CD14-positive monocyte (primary cell): ENCODE measurements around the gene UROC1. TPM values are rescaled to one million over a fixed set of nuclear protein-coding genes. Genes with fewer than 3 reads are reported as not detected.

ENCODE experiments used
- DNase-seq, 3 donors: peaks; one replicate each; pipeline ENCODE4 v3.0.0-alpha.2; 2011 to 2022
- H2AFZ ChIP-seq: 2 replicates; pipeline ENCODE4 v1.6.0; 2012; ENCODE audit warnings: mild to moderate bottlenecking, low read depth, low read length, inconsistent platforms; ENCODE audit not compliant: insufficient read depth, poor library complexity, severe bottlenecking
- H3K27ac ChIP-seq, 2 donors: 1 replicate in 1 of 2; 2 replicates in 1 of 2; pipeline ENCODE4 v1.5.1; 2012 to 2013; ENCODE audit warnings: low read length in 2 of 2, control low read depth in 1 of 2, inconsistent platforms in 1 of 2, low read depth in 1 of 2, mild to moderate bottlenecking in 1 of 2
- H3K27me3 ChIP-seq, 2 donors: one replicate each; pipeline versions ENCODE4 v1.6.0 to v1.6.1; 2011 to 2013; ENCODE audit warnings: low read length in 2 of 2; ENCODE audit not compliant: control insufficient read depth in 2 of 2, insufficient read depth in 2 of 2
- H3K36me3 ChIP-seq, 2 donors: replicated peaks in 1 of 2; 1 replicate in 1 of 2; 2 replicates in 1 of 2; pipeline versions ENCODE4 v1.5.1 to v1.6.1; 2012 to 2013; ENCODE audit warnings: low read length in 2 of 2, control low read depth in 1 of 2, inconsistent platforms in 1 of 2, mild to moderate bottlenecking in 1 of 2; ENCODE audit not compliant: insufficient read depth in 2 of 2, control insufficient read depth in 1 of 2
- H3K4me1 ChIP-seq, 2 donors: 1 replicate in 1 of 2; 2 replicates in 1 of 2; pipeline versions ENCODE4 v1.5.1 to v1.6.1; 2012 to 2013; ENCODE audit warnings: low read length in 2 of 2, control low read depth in 1 of 2, inconsistent platforms in 1 of 2, mild to moderate bottlenecking in 1 of 2, moderate library complexity in 1 of 2; ENCODE audit not compliant: insufficient read depth in 2 of 2, control insufficient read depth in 1 of 2
- H3K4me2 ChIP-seq: replicated peaks from 2 replicates; pipeline ENCODE3; 2012; ENCODE audit warnings: low read length, moderate library complexity, mild to moderate bottlenecking; ENCODE audit not compliant: poor library complexity, severe bottlenecking; ENCODE audit errors: extremely low read depth
- H3K4me3 ChIP-seq, 3 experiments: fragments of 200-600 bp in 1 of 3; sonication (generic) in 1 of 3; replicated peaks in 1 of 3; 1 replicate in 2 of 3; 2 replicates in 1 of 3; pipeline ENCODE4 v1.5.1; 2011 to 2013; ENCODE audit warnings: low read length in 3 of 3, mild to moderate bottlenecking in 3 of 3, control low read depth in 2 of 3, low read depth in 2 of 3, inconsistent platforms in 1 of 3, moderate library complexity in 1 of 3
- H3K79me2 ChIP-seq: 2 replicates; pipeline ENCODE4 v1.6.0; 2012; ENCODE audit warnings: mild to moderate bottlenecking, control low read depth, inconsistent platforms, low read length, moderate library complexity; ENCODE audit not compliant: insufficient read depth
- H3K9ac ChIP-seq: 2 replicates; pipeline ENCODE4 v1.6.0; 2017; ENCODE audit warnings: low read length, mild to moderate bottlenecking; ENCODE audit not compliant: insufficient read depth, poor library complexity, severe bottlenecking
- H3K9me3 ChIP-seq, 2 donors: replicated peaks in 1 of 2; 1 replicate in 1 of 2; 2 replicates in 1 of 2; pipeline versions ENCODE4 v1.5.1 to v1.6.1; 2012 to 2013; ENCODE audit warnings: low read length in 2 of 2, control low read depth in 1 of 2; ENCODE audit not compliant: control insufficient read depth in 1 of 2, insufficient read depth in 1 of 2
- H4K20me1 ChIP-seq: 2 replicates; pipeline ENCODE4 v1.6.0; 2012; ENCODE audit warnings: mild to moderate bottlenecking, low read length, control low read depth, moderate library complexity; ENCODE audit not compliant: insufficient read depth
- H3K27ac Mint-ChIP-seq, 7 donors: one replicate each; pipeline ENCODE4 v1.8.0; 2020; ENCODE audit warnings: mild to moderate bottlenecking in 7 of 7, mixed read lengths in 7 of 7, moderate library complexity in 6 of 7, inconsistent platforms in 2 of 7
- H3K27me3 Mint-ChIP-seq, 3 donors: one replicate each; pipeline ENCODE4 v1.8.0; 2021 to 2022; ENCODE audit warnings: low read depth in 3 of 3, mild to moderate bottlenecking in 3 of 3, mixed read lengths in 3 of 3, moderate library complexity in 3 of 3, inconsistent platforms in 1 of 3
- H3K36me3 Mint-ChIP-seq, 2 donors: one replicate each; pipeline ENCODE4 v1.8.0; 2020; ENCODE audit warnings: mixed read lengths in 2 of 2, inconsistent platforms in 1 of 2, mild to moderate bottlenecking in 1 of 2
- H3K4me1 Mint-ChIP-seq: one replicate; pipeline ENCODE4 v1.8.0; 2020; ENCODE audit warnings: mild to moderate bottlenecking, mixed read lengths
- H3K4me3 Mint-ChIP-seq, 2 donors: one replicate each; pipeline ENCODE4 v1.8.0; 2020; ENCODE audit warnings: mild to moderate bottlenecking in 2 of 2, mixed read lengths in 2 of 2, moderate library complexity in 1 of 2
- H3K9me3 Mint-ChIP-seq, 7 donors: one replicate each; pipeline ENCODE4 v1.8.0; 2020 to 2022; ENCODE audit warnings: mixed read lengths in 7 of 7, mild to moderate bottlenecking in 6 of 7, moderate library complexity in 6 of 7, inconsistent platforms in 2 of 7
- CTCF ChIP-seq: fragments of 200-600 bp; IDR thresholded peaks from one replicate; pipeline ENCODE4 v1.8.0; 2022; ENCODE audit warnings: antibody characterized with exemption, mild to moderate bottlenecking
- WGBS: methylation state at CpG from one replicate; pipeline ENCODE4 v1.1.5; 2013; ENCODE audit warnings: missing lambda C conversion rate; ENCODE audit not compliant: insufficient coverage; 5-methylcytosine and 5-hydroxymethylcytosine counted together
- intact Hi-C, 2 donors: fragments of 100-400 bp; cut with micrococcal nuclease; formaldehyde crosslinking; loops; one replicate each; pipeline versions ENCODE4 v1.15.0 to v1.15.1; 2023
- polyA plus RNA-seq, 3 donors: library from polyadenylated mRNA; depleted of rRNA in 1 of 3; unstranded in 2 of 3; stranded (reverse) in 1 of 3; fragments of 300-500 nt in 2 of 3; fragments of >200 nt in 1 of 3; fragmentation: Illumina TruSeq in 2 of 3; gene quantifications; 1 replicate in 2 of 3; 2 replicates in 1 of 3; pipeline ENCODE4 v1.2.3, GENCODE V29; 2012 to 2021

The UROC1 gene
- polyA plus RNA-seq, 3 donors: not detected

GRCh38 chr3:126484148-126484547 lies 33.4 kb downstream of the UROC1 start:
- no peaks in the 10 kb centered on the region for H3K36me3 ChIP-seq
- 78% methylated on average over 3 of the region's 3 CpGs for WGBS
- H3K4me2 ChIP-seq: no peak overlapping the region
- Mint-ChIP-seq H3K9me3 (peaks cover 0 to 2% (median 0%) of the 10 kb centered on the region in 7 donors), H3K36me3 (no peaks in the 10 kb centered on the region), H3K27ac (no peak overlapping the region), H3K27me3 (peaks cover under 1 to 5% (median 2%) of the 10 kb centered on the region in 3 donors), H3K4me1 (peaks cover 10% of the 10 kb centered on the region), H3K4me3 (no peak overlapping the region)
- no peaks in the 10 kb centered on the region for H3K9me3 ChIP-seq
- no peak overlapping the region for H3K9ac ChIP-seq
- H2AFZ ChIP-seq: no peak overlapping the region
- H4K20me1 ChIP-seq: no peaks in the 10 kb centered on the region
- no peak for TF ChIP-seq CTCF
- no peak overlapping the region for H3K4me3 ChIP-seq
- no peak for DNase-seq
- intact Hi-C loops: no loop called here
- no peak overlapping the region for H3K27ac ChIP-seq
- no peaks in the 10 kb centered on the region for H3K27me3 ChIP-seq
- no peaks in the 10 kb centered on the region for H3K79me2 ChIP-seq
- H3K4me1 ChIP-seq: peaks cover 6 to 8% of the 10 kb centered on the region in 2 donors

DNA sequence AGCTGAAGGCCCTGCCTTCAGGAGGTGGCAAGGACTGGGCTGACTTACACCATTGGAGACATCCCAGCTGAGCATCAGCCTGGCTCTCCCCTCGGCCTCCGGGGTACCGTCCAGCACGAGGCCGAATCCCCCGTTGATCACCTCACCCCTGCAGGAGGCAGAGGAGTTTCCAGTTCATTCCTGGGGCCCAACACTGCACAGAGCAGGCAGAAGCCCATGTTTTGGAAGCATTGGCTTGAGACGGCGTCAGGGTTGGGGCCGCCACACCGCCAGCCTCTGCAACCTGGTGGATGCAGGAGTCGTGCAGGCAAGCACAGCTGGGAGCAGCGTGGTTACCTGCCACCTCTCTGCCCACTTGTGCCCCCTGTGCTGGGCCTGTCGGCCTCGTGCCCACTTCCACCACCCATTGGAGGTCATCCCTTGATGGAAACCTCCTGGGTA lies 34.2 kb downstream of the UROC1 start:
- intact Hi-C loops: no loop called here
- H4K20me1 ChIP-seq: no peaks in the 10 kb centered on the region
- no peak for TF ChIP-seq CTCF
- no peak overlapping the region for H3K27ac ChIP-seq
- H3K36me3 ChIP-seq: no peaks in the 10 kb centered on the region
- H3K9me3 ChIP-seq: no peaks in the 10 kb centered on the region
- WGBS: 95% methylated on average over 13 of the region's 14 CpGs
- H3K4me1 ChIP-seq: peaks cover 6 to 8% of the 10 kb centered on the region in 2 donors
- H3K4me3 ChIP-seq: no peak overlapping the region
- no peak overlapping the region for H3K9ac ChIP-seq
- no peak overlapping the region for H2AFZ ChIP-seq
- Mint-ChIP-seq H3K4me1 (peaks cover 10% of the 10 kb centered on the region), H3K4me3 (no peak overlapping the region), H3K27ac (no peak overlapping the region), H3K27me3 (peaks cover 0 to 5% (median 2%) of the 10 kb centered on the region in 3 donors), H3K9me3 (peaks cover 0 to 2% (median 0%) of the 10 kb centered on the region in 7 donors), H3K36me3 (no peaks in the 10 kb centered on the region)
- DNase-seq: no peak
- H3K27me3 ChIP-seq: no peaks in the 10 kb centered on the region
- H3K4me2 ChIP-seq: no peak overlapping the region
- H3K79me2 ChIP-seq: no peaks in the 10 kb centered on the region
